CD4-positive, alpha-beta T cell treated with Interleukin-2 at 100 ng/mL for 4 hours (primary cell): ENCODE results near the gene LMAN1L.
"Not testable (repeated sequence)": the region's sequence is repeated elsewhere in the genome, so short reads cannot be mapped to it uniquely, and the experiment has no call there.

ENCODE experiments used
- DNase-seq: peaks from one replicate; pipeline ENCODE4 v3.0.0-alpha.2; 2020; ENCODE audit warnings: low spot score

Gene LMAN1L

GRCh38 chr15:74782259-74783071 is 30.2 kb upstream of the LMAN1L start:
- DNase-seq, result peak; percentile 54

GRCh38 chr15:74783072-74783807 is 29.4 kb upstream of the LMAN1L start:
- no peak for DNase-seq

GRCh38 chr15:74783808-74784175 is 28.8 kb upstream of the LMAN1L start:
- no peak for DNase-seq

GRCh38 chr15:74784426-74785193 is 28.0 kb upstream of the LMAN1L start:
- no peak for DNase-seq

GRCh38 chr15:74785194-74786032 is 27.2 kb upstream of the LMAN1L start:
- DNase-seq, result peak; percentile 49

GRCh38 chr15:74786081-74786480 is 26.6 kb upstream of the LMAN1L start:
- DNase-seq, result not testable (repeated sequence)

- DNase-seq, result no peak
Observed at GRCh38 chr15:74786551-74787165, 26.0 kb upstream of the LMAN1L start.

- peak; percentile 91 for DNase-seq
Observed at GRCh38 chr15:74787251-74788041, 25.2 kb upstream of the LMAN1L start.

GRCh38 chr15:74788042-74788682 is 24.5 kb upstream of the LMAN1L start:
- no peak for DNase-seq

- DNase-seq, result peak; percentile 43
Observed at GRCh38 chr15:74788683-74789151, 23.9 kb upstream of the LMAN1L start.

- DNase-seq, result peak; percentile 37
Observed at GRCh38 chr15:74789171-74789631, 23.4 kb upstream of the LMAN1L start.

GRCh38 chr15:74789741-74790079 is 22.9 kb upstream of the LMAN1L start:
- DNase-seq, result no peak

- DNase-seq, result peak; percentile 56
Observed at GRCh38 chr15:74790080-74790916, 22.3 kb upstream of the LMAN1L start.

- no peak for DNase-seq
Observed at GRCh38 chr15:74791007-74791406, 21.6 kb upstream of the LMAN1L start.

- no peak for DNase-seq
Observed at GRCh38 chr15:74791667-74792066, 21.0 kb upstream of the LMAN1L start.

- no peak for DNase-seq
Observed at GRCh38 chr15:74792227-74793016, 20.2 kb upstream of the LMAN1L start.

- DNase-seq, result peak; percentile 78
Observed at GRCh38 chr15:74793135-74794028, 19.3 kb upstream of the LMAN1L start.
